ENCODE results near the gene EML1.

Gene EML1

DNA sequence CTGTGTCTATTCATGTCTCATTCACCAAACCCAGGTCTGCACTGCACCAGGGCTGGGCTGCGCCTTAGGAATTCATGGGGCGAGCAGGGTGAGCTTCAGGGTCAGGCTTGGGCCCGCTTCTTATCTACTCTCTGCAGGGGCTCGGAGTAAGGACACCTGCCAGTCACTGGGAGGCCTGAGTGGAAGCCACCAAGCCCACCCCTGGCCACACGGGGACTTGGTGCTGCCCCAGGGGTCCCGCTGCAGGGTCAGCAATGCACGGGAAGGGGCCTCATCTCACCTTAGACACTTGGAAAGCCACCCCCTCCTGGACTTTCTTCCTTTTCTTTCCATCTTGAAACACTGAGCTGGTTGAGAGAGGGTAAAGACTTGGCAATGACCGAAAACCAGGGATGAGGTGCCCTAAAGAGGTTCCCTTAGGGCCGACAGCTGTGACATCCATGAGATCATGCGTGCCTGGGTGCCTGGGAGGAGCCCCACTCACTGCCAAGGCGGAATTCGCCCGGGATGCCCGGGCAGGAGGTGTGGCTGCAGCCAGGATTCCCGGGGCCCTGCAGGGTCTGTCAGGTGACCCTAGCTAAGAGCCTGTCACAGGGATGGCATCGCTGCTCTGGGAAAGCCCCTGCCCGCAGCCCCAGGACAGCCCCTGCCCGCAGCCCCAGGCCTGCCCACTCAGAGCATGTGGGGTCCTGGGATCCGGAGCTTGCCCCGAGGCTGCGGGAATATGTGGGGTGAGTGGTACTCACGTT lies 45.5 kb upstream of the EML1 start:
- H3K4me3 ChIP-seq (ENCODE audit: low read depth, low read length) = no peak overlapping the region
- no peak for DNase-seq (ENCODE audit: low read depth)
- TF ChIP-seq, protein P1, sequence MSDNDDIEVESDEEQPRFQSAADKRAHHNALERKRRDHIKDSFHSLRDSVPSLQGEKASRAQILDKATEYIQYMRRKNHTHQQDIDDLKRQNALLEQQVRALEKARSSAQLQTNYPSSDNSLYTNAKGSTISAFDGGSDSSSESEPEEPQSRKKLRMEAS (IDR thresholded peaks at IDR 0.05; ENCODE audit: low read depth, low read length) = no peak
- TF ChIP-seq POLR2A (IDR thresholded peaks at IDR 0.05; ENCODE audit: extremely low read depth, insufficient read length) (no peak), MYC (IDR thresholded peaks at IDR 0.05; ENCODE audit: low read depth, low read length) (no peak)
- TF ChIP-seq, protein P2, sequence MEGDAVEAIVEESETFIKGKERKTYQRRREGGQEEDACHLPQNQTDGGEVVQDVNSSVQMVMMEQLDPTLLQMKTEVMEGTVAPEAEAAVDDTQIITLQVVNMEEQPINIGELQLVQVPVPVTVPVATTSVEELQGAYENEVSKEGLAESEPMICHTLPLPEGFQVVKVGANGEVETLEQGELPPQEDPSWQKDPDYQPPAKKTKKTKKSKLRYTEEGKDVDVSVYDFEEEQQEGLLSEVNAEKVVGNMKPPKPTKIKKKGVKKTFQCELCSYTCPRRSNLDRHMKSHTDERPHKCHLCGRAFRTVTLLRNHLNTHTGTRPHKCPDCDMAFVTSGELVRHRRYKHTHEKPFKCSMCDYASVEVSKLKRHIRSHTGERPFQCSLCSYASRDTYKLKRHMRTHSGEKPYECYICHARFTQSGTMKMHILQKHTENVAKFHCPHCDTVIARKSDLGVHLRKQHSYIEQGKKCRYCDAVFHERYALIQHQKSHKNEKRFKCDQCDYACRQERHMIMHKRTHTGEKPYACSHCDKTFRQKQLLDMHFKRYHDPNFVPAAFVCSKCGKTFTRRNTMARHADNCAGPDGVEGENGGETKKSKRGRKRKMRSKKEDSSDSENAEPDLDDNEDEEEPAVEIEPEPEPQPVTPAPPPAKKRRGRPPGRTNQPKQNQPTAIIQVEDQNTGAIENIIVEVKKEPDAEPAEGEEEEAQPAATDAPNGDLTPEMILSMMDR (IDR thresholded peaks at IDR 0.05; ENCODE audit: low read depth, low read length) = no peak

DNA sequence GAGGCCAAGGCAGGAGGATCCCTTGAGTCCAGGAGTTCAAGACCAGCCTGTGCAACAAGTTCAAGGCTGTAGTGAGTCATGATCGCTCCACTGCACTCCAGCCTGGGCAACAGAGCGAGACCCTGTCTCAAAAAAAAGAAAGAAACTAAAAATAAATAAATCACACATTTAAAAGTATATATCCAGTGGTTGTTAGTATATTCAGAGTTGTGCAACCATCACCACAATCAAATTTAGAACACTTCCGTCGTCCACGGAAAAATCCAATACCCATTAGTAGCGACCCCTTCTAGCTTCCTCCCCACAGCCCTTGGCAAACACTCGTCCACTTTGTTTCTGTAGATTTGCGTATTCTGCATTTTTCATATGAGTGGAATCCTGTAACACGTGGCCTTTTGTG lies 44.7 kb upstream of the EML1 start:
- no peak overlapping the region for H3K4me3 ChIP-seq (ENCODE audit: low read depth, low read length)
- no peak for TF ChIP-seq POLR2A (IDR thresholded peaks at IDR 0.05; ENCODE audit: extremely low read depth, insufficient read length)
- TF ChIP-seq, protein P2 (IDR thresholded peaks at IDR 0.05; ENCODE audit: low read depth, low read length) = no peak
- DNase-seq (ENCODE audit: low read depth) = no peak

DNA sequence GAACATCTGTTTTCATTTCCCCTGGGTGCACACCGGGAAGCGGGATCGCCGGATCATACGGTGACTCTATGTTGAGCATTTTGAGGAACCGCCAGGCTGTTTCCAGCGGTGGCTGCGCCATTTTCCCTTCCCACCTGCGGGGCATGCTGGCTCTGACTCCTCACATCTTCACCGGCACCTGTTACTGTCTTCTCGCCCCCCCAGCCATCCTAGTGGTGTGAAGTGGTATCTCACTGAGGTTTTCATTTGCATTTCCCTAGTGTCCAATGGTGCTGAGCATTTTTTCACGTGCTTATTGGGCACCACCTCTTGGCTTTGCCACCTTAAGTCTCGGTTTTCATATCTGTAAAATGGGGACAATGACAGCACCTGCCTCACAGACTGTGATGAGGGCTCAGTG lies 44.1 kb upstream of the EML1 start:
- no peak overlapping the region for H3K4me3 ChIP-seq (ENCODE audit: low read depth, low read length)
- TF ChIP-seq, protein P2 (IDR thresholded peaks at IDR 0.05; ENCODE audit: low read depth, low read length) = peak; percentile 7
- TF ChIP-seq, protein P1 (IDR thresholded peaks at IDR 0.05; ENCODE audit: low read depth, low read length) = no peak
- no peak for DNase-seq (ENCODE audit: low read depth)

DNA sequence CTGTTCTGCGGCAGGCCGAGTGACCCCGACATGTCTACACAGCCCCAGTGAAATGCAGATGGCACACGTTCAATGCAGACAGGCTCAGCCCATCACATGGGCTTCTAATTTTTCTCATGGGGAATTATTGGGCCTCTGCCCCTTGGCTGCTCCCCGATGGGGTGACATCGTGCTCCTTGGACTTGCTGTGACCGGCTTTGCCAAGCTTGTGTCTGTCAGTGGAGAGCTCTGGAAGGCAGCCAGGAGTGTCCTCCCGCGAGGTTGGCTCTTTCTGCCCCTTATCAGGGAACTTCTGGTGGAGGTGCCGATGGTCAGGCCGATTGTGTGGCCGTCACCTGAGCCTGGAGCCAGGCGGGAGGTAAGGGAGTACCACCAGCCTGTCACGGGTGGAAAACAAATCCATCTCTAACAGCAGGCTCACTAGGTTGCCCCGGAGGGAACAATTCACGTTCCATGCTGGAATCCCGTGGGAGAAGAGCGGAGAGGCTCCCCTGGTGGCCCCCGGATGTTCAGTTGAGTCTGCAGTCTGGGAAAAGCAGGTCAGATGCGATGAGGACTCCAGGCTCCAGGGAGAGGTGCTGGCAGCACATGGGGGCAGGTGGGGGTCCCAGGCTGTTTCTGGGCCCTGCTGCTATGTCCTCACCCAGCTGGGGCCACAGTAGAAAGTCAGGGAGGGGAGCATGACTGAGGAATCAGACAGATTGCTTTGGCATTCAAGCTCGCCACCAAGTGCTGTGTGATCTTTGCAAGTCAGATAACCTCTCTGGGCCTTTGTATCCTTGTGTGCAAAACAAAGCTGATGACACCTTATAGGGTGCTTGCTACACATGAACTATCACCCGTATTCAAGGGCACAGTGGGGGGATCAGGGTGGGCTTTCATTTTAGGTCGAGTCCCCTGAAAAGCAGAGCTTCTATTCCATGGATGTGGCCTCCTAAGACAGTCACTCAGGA lies 43.2 kb upstream of the EML1 start:
- no peak for TF ChIP-seq MYC (IDR thresholded peaks at IDR 0.05; ENCODE audit: low read depth, low read length)
- TF ChIP-seq, protein P2 (IDR thresholded peaks at IDR 0.05; ENCODE audit: low read depth, low read length) = no peak
- no peak overlapping the region for H3K4me3 ChIP-seq (ENCODE audit: low read depth, low read length)
- DNase-seq (ENCODE audit: low read depth) = no peak

DNA sequence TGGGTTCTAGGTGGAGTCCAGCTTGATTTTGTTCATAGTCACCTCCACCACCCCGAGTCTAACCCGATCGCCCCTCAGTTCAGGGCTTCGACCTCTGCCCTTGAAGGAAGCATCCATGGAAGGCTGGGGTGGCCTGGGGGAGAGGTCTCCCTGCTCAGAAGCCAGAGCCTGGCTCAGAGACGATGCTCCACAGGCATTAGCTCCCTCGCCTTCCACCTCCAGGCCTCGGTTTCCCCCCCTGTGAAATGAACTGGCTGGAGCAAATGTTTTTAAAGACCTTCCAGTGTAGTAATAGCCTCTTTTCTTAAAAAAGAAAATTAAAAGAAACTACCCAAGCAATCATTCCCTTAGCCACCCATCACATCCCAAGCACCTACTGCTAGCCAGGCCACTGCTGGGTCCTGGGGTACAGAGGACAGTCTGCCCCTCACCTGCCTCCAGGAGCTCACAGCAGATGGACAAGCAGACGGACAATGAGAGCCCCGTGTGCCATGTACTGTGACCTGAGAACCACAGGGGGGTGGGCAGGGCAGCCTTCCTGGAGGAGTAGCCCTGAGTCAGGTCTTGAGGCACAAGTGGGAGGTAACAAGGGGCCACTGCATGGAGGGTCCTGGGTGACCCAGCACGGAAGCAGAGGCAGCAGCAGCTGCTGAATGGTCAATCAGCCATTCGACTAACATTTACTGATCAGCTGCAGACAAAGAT lies 42.3 kb upstream of the EML1 start:
- DNase-seq (ENCODE audit: low read depth) = no peak
- TF ChIP-seq POLR2A (IDR thresholded peaks at IDR 0.05; ENCODE audit: extremely low read depth, insufficient read length) (no peak), MYC (IDR thresholded peaks at IDR 0.05; ENCODE audit: low read depth, low read length) (no peak)
- TF ChIP-seq, protein P1 (IDR thresholded peaks at IDR 0.05; ENCODE audit: low read depth, low read length) = no peak
- TF ChIP-seq, protein P2 (IDR thresholded peaks at IDR 0.05; ENCODE audit: low read depth, low read length) = no peak
- no peak overlapping the region for H3K4me3 ChIP-seq (ENCODE audit: low read depth, low read length)

Measured in NB4 (cell line).